ENCODE data around the gene EIF5.

- TF ChIP-seq CTCF (IDR thresholded peaks at IDR 0.05) (no peak), POLR2A (IDR thresholded peaks at IDR 0.05) (no peak), POLR2AphosphoS5 (IDR thresholded peaks at IDR 0.05) (no peak)
These were observed 26.5 kb downstream of the EIF5 start for GRCh38 chr14:103360548-103360947.
